GM21526 (cell line): ENCODE measurements around the gene ADAMTS6.

Experiments
- ATAC-seq: cut with Tn5 transposase; IDR thresholded peaks from one replicate; pipeline ENCODE4 v1.9.1; 2021; ENCODE audit warnings: moderate library complexity; ENCODE audit not compliant: unreplicated experiment, low FRiP score

ADAMTS6 gene

DNA sequence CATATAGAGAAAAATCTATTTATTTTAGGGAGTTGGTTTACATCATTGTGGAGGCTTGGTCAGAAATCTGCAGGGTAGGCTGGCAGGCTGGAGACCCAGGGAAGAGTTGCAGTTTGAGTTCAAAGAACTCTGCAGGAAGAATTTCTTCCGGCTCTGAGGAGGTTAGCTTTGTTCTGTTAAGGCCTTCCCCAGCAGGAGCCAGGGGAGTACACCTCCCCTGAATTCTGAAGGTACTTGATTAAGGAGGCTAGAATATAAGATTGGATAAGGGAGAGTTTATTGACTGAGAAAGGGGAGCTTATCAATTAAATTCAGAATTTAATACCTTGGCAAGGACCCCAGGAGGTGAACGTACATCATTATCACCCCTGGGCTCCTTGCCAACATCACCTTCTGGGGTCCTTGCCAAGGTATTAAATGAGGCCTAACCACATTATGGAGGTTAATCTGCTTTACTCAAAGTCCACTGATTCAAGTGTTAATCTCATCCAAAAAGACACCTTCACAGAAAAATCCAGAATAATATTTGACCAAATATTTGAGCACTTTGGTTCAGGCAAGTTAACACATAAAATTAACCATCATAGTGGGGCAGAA, 361.3 kb downstream of the ADAMTS6 start:
- no peak for ATAC-seq

DNA sequence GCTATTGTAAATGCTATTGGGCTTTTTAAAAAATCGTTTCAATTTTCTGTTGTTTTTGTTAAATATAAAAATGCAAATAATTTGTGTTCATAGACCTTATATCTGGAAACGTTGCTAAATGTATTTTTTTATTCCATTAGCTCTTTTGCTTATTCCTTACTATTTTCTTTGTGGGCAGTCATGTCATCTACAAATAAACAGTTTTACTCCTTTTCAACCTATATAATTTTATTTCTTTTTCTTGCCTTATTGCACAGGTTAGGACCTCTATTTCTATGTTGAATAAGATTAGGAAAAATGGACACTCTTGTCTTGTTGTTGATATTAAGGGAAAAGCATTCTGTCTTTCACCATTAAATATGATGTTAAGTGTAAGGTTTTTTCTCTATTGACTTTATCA, 364.2 kb downstream of the ADAMTS6 start:
- ATAC-seq, result no peak

DNA sequence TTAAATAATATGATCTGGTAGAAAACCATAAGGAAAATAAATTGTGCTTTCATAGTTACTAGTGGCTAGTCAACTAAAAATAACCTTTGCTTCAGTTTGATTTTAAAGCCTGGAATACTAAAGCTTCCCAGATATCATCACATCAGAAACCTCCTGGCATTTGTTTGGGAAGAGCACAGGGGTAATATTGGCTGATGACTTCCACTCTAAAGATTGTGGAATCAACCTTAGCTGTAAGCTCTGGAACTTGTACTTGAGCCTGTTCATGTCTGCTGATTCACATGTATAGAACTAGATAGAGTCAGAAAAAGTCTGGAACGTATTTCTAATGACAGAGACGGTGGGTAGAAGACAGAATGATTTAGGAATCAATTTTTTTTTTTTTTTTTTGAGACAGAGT, 367.9 kb downstream of the ADAMTS6 start:
- ATAC-seq, result no peak

DNA sequence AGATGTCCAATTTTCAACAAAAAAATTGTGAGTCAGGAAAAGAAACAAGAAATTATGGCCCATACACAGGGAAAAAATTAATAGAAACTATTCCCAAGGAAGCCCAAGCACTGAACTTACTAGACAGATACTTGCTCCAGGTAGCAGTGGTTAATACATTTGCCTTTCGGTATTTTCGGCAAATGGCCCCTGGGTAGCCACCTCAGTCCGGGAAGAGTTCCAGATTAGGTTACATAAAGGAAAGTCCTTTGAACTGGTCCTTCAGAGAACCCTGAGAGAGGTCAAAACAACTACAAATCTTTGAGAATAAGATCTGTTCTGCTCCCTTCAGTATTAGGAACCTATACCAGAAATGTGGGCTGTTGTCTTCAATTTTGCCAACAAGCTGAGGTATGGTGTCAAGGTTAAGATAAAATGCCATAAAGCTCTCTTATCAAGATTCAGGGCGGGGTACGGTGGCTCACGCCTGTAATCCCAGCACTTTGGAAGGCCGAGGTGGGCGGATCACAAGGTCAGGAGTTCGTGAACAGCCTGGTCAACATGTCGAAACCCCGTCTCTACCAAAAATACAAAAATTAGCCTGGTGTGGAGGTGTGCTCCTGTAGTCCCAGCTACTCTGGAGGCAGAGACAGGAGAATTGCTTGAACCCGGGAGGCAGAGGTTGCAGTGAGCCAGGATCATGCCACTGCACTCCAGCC, 369.6 kb downstream of the ADAMTS6 start:
- no peak for ATAC-seq

DNA sequence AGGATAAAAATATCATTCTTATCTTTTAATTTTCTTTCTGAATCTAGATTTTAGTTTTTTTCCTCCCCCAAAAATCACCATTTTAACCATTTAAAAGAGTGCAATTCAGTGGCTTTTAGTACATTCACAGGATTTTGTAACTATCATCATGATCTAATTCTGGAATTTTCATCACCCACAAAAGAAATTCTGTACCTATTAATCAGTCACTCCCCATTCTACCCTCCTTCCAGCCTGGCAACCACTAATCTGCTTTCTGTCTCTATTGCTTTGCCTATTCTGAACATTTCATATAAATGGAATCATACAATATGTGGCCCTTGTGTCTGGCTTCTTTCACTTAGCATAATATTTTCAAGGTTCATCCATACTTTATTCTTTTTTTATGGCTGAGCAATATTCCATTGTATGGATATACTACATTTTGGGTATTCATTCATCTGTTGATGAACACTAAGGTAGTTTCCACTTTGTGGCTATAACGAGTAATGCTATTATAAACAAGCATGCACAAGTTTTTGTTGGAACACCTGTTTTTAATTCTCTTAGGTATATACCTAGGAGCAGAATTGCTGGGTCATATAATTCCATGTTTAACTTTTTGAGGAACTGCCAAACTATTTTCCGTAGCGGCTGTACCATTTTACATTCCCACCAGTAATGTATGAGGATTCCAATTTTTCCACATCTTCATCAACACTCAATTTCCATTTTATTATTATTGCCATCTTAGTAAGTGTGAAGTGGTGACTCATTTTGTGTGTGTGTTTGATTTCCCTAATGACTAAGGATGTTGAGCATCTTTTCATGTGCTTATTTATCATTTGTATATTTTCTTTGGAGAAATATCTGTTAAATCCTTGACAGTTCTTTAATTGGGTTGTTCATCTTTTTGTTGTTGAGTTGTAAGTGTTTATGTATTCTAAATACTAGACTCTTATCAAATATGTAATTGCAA, 372.7 kb downstream of the ADAMTS6 start:
- ATAC-seq, result no peak

DNA sequence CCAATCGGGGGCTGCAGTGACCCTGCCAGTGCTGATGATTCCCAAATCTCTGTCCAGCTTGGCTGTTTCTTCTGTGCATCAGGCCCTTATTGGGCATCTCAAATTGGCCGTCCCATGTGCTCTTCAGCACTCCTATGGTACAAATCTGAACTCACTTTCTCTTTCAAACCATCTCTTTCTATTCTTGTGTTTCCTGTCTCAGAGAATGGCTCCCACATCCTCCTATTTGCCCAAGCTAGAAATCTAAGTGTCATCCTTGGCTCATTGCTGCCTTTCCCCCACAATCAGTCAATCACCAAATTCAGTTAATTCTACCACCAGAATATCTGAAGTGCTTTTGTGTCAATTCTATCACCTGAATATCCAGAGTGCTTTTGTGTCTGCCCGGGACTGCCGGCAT, 376.4 kb downstream of the ADAMTS6 start:
- no peak for ATAC-seq

DNA sequence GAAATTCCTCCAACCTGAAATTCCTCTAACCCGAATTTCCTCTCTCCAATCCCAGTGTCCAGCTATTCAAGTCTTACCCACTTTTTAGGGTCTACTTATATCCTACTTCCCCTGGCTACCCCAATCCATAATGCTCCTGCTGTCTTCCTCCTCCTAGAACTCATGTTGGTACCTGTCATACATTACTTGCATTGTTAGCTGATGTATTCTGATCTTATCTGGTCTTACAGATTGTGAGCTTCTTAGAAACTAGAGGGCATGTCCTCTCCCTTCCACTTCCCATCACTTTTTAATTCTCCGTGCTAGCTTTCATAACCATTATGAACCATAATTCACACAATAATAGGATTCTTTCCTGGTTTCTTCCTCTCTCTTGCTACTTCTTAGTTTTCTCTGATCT, 376.9 kb downstream of the ADAMTS6 start:
- no peak for ATAC-seq

DNA sequence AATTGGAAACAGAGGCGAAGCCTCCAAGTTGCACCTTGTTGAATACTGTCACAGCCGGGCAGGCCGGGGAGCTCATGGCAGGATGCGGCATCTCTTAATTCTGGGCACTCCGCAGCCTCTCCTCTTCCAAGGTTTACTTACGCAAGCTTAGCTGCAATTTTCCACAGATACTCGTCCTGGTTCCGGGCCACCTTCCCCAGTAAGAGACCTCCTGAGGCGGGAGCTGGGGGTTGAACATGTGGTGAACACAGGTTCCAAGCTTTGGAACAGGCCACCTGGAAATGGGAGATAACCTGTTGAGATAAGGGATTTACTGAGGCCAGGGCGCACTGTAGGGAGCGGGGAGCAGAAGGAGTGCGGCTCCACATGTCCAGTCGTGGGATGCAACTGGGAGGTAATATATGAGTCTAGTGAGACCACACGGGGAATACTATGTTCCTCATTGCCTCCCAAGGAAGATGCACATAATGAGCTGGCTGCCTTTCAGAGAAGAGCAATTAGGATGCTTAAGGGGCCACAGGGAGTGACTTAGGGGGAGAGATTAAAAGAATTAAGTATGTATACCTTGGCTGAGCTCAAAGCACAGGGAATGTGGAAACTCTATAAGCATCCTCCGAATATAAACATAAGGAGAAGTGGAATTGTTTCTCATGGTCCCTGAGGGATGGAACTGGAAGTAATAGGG, 377.8 kb downstream of the ADAMTS6 start:
- ATAC-seq, result no peak

DNA sequence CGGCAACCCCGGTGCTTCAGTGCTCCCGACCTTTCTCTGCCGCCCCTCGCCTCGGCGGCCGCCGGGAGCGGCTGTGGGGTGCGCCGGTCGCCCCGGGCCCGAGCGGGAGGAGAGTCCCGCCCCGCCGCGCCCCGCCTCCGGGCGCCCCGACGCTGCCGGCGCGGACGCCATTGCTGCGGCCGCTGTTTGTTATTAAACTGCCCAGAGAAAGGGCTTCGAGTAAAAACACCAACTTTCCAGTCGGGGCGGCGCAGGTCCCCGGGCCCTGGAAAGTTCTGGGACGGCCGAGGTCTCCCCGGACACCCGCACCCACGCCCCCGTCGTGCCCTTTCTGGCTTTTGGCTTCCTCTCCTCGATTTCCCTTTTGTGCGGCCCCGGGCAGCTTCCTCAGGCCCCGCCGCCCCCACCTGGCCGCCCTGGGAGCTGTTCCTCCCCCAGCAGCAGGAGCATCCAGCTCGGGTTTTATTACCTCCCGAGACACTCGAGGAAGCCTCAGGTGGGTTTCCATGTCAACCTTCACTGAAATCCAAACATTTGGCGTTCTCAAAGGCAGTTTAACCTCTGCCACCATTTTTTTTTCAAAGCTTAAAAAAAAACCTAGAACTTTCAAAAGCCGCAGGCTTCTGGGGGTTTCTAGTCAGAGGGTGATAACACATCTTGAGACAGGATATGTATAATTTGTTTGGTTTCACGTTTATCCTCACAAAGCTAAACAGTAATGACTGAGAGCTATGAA, 378.6 kb downstream of the ADAMTS6 start:
- ATAC-seq, result peak; percentile 80

DNA sequence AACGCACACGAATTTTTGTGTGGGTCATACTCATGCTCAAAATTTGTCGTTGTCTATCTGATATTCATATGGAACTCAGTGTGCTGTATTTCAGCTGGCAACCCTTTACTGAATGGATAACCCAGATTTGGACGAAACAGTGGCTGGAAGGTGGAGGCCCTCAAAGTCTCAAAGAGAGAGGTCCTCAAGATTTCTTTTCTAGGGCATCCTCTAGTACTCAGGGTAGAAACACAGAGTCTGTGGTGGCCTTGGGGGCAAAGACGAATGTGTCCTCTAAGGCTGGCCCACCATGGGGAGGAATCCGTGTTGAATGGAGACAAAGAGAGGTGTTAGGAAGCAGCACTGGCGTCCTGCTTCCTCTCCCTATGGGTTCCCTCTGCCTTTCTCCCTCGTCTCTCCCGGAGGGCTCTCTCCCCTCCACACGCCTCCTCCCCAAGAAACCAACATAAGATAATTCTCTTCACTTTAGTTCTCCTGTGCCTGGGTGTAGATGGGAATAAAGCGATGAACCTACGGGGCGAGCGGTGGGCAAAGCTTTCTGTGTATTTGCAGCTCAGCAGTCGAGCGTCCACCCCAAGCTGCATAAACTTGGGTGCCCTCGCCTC, 379.2 kb downstream of the ADAMTS6 start:
- no peak for ATAC-seq

DNA sequence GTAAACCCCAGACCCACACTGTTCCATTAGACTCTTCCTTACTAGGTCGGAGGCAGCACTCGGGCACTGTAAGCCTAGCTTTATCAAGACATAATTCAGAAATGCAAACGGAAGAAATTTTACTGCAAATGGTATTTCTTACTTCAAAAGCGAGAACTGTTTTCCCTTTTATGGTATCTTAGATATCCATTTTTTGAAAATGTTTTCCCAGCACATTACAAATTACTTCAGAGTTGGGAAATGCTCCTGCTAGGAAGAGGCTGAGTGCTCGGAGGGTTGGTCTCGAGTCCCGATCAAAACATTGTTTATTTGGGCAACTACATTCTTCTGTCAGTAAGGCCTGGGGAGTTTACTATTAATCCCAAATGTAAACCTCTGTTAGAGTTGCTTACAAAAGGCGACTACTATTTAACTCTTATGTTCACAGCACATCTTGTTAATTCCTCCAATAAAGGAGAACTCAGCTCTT, 380.1 kb downstream of the ADAMTS6 start:
- ATAC-seq, result no peak

DNA sequence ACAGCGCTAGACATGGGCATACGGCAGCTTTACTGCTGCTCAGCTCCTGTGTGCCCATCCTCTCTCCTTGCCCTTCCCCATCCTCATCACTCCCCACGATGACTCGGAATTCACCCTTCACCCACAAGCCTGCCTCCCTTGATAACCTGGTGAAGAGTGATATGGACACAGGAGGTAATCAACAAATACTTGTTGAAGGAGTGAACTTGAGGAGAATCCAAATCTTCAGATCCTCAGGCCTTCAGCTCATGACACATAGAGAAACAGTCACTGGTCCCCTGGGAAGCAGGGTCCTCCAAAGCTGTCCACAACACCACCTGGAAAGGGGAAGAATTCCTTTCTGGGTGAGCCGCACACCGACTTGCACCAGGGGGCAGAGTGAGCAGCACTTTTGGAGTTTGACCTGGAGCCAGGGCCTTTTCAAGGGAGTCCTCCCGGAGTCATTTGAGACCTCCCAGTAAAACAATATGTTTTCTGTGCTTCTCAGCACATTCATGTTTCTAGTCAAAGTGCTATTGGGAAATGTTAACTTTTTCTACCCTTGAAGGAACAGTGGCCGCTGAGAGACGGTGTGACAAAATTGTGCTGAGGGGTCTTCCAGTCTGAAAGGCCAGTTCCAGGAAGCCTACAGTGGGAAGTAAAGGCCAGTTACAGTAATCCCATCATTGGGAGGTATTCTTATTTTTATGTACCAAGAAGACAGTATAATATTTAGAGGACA, 380.6 kb downstream of the ADAMTS6 start:
- ATAC-seq, result no peak
